PC-3 (cell line): ENCODE measurements around the gene SLC7A6OS. TPM values are rescaled to one million over a fixed set of nuclear protein-coding genes. Genes with fewer than 3 reads are reported as not detected.
A peak's percentile ranks its signal among the peaks of the same experiment; 100 is the strongest.

Experiments used
- ATAC-seq: fragments of 200-7000 bp; cut with Tn5 transposase; 2 replicates; pipeline ENCODE4 v1.9.1; 2020; ENCODE audit warnings: mild to moderate bottlenecking, moderate library complexity
- Bru-seq: library from RNA; stranded (reverse); fragments of 400-500 nt; gene quantifications from one replicate; lab custom pipeline; 2021; lab: Mats Ljungman, UMichigan
- BruChase-seq, 2 experiments: library from RNA; stranded (reverse); fragments of 400-500 nt; gene quantifications; one replicate each; lab custom pipeline; 2021; lab: Mats Ljungman, UMichigan
- BruUV-seq: library from RNA; stranded (reverse); fragments of 400-500 nt; replicated peaks from 2 replicates; lab custom pipeline; 2021; lab: Mats Ljungman, UMichigan
- CTCF ChIA-PET: fragments of 300-600 bp; sonication (Branson Sonifier 250); formaldehyde crosslinking; loops from one replicate; lab custom pipeline; 2022; ENCODE audit warnings: antibody characterized with exemption; lab: Charles Lee
- POLR2A ChIA-PET: fragments of 300-600 bp; sonication (Branson Sonifier 250); formaldehyde crosslinking; loops from one replicate; lab custom pipeline; 2022; ENCODE audit warnings: antibody characterized with exemption; ENCODE audit not compliant: unreplicated experiment; lab: Charles Lee
- DNase-seq: peaks from one replicate; pipeline ENCODE4 v3.0.0-alpha.2; 2015
- H2AFZ ChIP-seq: fragments of 300-600 bp; sonication (generic); 2 replicates; pipeline ENCODE4 v1.6.0; 2016; ENCODE audit warnings: antibody characterized with exemption, low read length
- H3F3A ChIP-seq: fragments of 300-600 bp; sonication (generic); one replicate; pipeline ENCODE4 v1.6.0; 2017; ENCODE audit warnings: antibody characterized with exemption, low read length, control low read depth, mild to moderate bottlenecking; ENCODE audit not compliant: unreplicated experiment
- H3K27ac ChIP-seq: fragments of 300-600 bp; sonication (generic); 2 replicates; pipeline ENCODE4 v1.5.1; 2016; ENCODE audit warnings: mild to moderate bottlenecking, low read length
- H3K27me3 ChIP-seq: fragments of 300-600 bp; sonication (generic); 2 replicates; pipeline ENCODE4 v1.6.1; 2016; ENCODE audit warnings: low read length, mixed read lengths
- H3K36me3 ChIP-seq: fragments of 300-600 bp; sonication (generic); 2 replicates; pipeline ENCODE4 v1.6.1; 2016; ENCODE audit warnings: low read depth, mixed run types, low read length, mixed read lengths
- H3K4me1 ChIP-seq: fragments of 300-600 bp; sonication (generic); 2 replicates; pipeline ENCODE4 v1.5.1; 2016; ENCODE audit warnings: low read length; ENCODE audit not compliant: insufficient read depth
- H3K4me2 ChIP-seq: fragments of 300-600 bp; sonication (generic); 2 replicates; pipeline ENCODE4 v1.6.0; 2016; ENCODE audit warnings: low read length
- H3K4me3 ChIP-seq: fragments of 300-600 bp; sonication (generic); 2 replicates; pipeline ENCODE4 v1.5.1; 2016; ENCODE audit warnings: mild to moderate bottlenecking, low read length, mixed read lengths
- H3K79me2 ChIP-seq: fragments of 300-600 bp; sonication (generic); 2 replicates; pipeline ENCODE4 v1.6.1; 2017; ENCODE audit warnings: low read length, mixed read lengths
- H3K9ac ChIP-seq: fragments of 300-600 bp; sonication (generic); 2 replicates; pipeline ENCODE4 v1.6.0; 2016; ENCODE audit warnings: mild to moderate bottlenecking, low read length
- H3K9me2 ChIP-seq: fragments of 300-600 bp; sonication (generic); replicated peaks from 2 replicates; pipeline ENCODE4 v1.6.1; 2016; ENCODE audit warnings: mixed run types, low read length, mixed read lengths
- H3K9me3 ChIP-seq: fragments of 300-600 bp; sonication (generic); 2 replicates; pipeline ENCODE4 v1.6.1; 2016; ENCODE audit warnings: low read length, mixed read lengths
- H4K20me1 ChIP-seq: fragments of 300-600 bp; sonication (generic); 2 replicates; pipeline ENCODE4 v1.6.1; 2016; ENCODE audit warnings: low read length, mixed read lengths
- CTCF ChIP-seq: fragments of 300-600 bp; sonication (generic); conservative IDR thresholded peaks from 2 replicates; pipeline ENCODE4 v1.5.1; 2017; ENCODE audit warnings: antibody characterized with exemption, low read depth, mild to moderate bottlenecking, low read length
- EZH2 ChIP-seq: fragments of 300-600 bp; sonication (generic); IDR thresholded peaks from one replicate; pipeline ENCODE4 v1.6.1; 2017; ENCODE audit warnings: antibody characterized with exemption, mild to moderate bottlenecking, low read length; ENCODE audit not compliant: unreplicated experiment
- EZH2phosphoT487 ChIP-seq: fragments of 300-600 bp; sonication (generic); IDR thresholded peaks from 2 replicates; pipeline ENCODE4 v1.6.1; 2018; ENCODE audit warnings: mild to moderate bottlenecking, antibody characterized with exemption, low read length, borderline replicate concordance
- intact Hi-C: fragments of 100-400 bp; cut with micrococcal nuclease; formaldehyde crosslinking; loops from 2 replicates; pipeline ENCODE4 v1.9.0; 2023
- long read RNA-seq: library from polyadenylated mRNA; unstranded; transcript quantifications from one replicate; pipeline ENCODE4 v2.0.0, GENCODE V29; 2021; ENCODE audit not compliant: unreplicated experiment
- total RNA-seq: library from RNA; depleted of rRNA; stranded (reverse); fragments of >200 nt; gene quantifications from 2 replicates; pipeline ENCODE4 v1.2.3, GENCODE V29; 2014; rRNA removed

SLC7A6OS gene
- total RNA-seq (12.6 TPM in 2 replicates), Bru-seq, nascent RNA (percentile 71 among the genes with signal in this experiment), BruChase-seq, experiment 1, labeled RNA remaining after a 6-hour chase (percentile 75 among the genes with signal in this experiment), BruChase-seq, experiment 2, labeled RNA remaining after a 2-hour chase (percentile 79 among the genes with signal in this experiment)
- long read RNA-seq, full-length matches to known transcripts: 14 of 41 reads
- long read RNA-seq, partial matches to known transcripts: 3 of 41 reads
- long read RNA-seq, other reads (novel, unspliced or antisense): 24 of 41 reads

GRCh38 chr16:68310774-68311511 is at the start of gene SLC7A6OS, which contains the start of gene PRMT7:
Gene SLC7A6OS, minus strand, starts transcription at chr16:68310946. Its CDS starts 20 bp downstream, at chr16:68310926.
Gene PRMT7, plus strand, starts transcription at chr16:68311019. Its CDS starts 4,961 bp downstream, at chr16:68315980.
- Histone ChIP-seq H3K9ac (peak within 1 kb of the TSS; percentile 89), H3K9me3 (no peaks in the 10 kb centered on the region), H4K20me1 (no peaks in the 10 kb centered on the region), H3K4me3 (peak within 1 kb of the TSS; percentile 98), H3K27me3 (no peaks in the 10 kb centered on the region), H2AFZ (peak within 1 kb of the TSS; percentile 85), H3K9me2 (no peaks in the 10 kb centered on the region), H3K36me3 (no peaks in the 10 kb centered on the region; the same call in 1 of the 2 replicates), H3K4me2 (peak within 1 kb of the TSS; percentile 95), H3F3A (no peaks in the 10 kb centered on the region), H3K4me1 (peaks cover 6% of the 10 kb centered on the region; the same call in 1 of the 2 replicates), H3K27ac (peak within 1 kb of the TSS; percentile 48), H3K79me2 (peaks cover 51% of the 10 kb centered on the region)
- ATAC-seq (peak; percentile 99), DNase-seq (peak; percentile 81)
- BruUV-seq: TSS peak; percentile 49
- CTCF ChIA-PET: interaction anchor here (0.5 to 1.2 kb wide), 4 partner anchors 10 to 49 kb away, joined by 3 to 14 read pairs (median 9); partner anchors contain the start of gene SLC7A6
- TF ChIP-seq EZH2 (no peak), EZH2phosphoT487 (no peak), CTCF (no peak)
- POLR2A ChIA-PET: interaction anchor here (0.6 to 1.0 kb wide), 4 partner anchors 23 to 449 kb away, joined by 3 to 10 read pairs (median 6); partner anchors contain the start of gene SLC7A6
- intact Hi-C loops: loop anchor here (5.0 kb wide), 1 partner anchor 64 kb away; the partner anchor contains the start of gene PLA2G15

GRCh38 chr16:68359398-68360191 is 48.8 kb upstream of the SLC7A6OS start:
- no peak overlapping the region for H3K4me2 ChIP-seq
- no peaks in the 10 kb centered on the region for H3K36me3 ChIP-seq
- no peak overlapping the region for H3K4me3 ChIP-seq
- POLR2A ChIA-PET: no interaction called here
- no peak for ATAC-seq
- intact Hi-C loops: no loop called here
- no peaks in the 10 kb centered on the region for H3K27me3 ChIP-seq
- no peak overlapping the region for H2AFZ ChIP-seq
- H3F3A ChIP-seq: no peaks in the 10 kb centered on the region
- no TSS peak for BruUV-seq
- H3K4me1 ChIP-seq: no peaks in the 10 kb centered on the region
- no peak for DNase-seq
- H4K20me1 ChIP-seq: no peaks in the 10 kb centered on the region
- no peaks in the 10 kb centered on the region for H3K9me3 ChIP-seq
- H3K79me2 ChIP-seq: no peaks in the 10 kb centered on the region
- no peak for TF ChIP-seq EZH2phosphoT487
- no peak for TF ChIP-seq CTCF
- TF ChIP-seq EZH2: no peak
- H3K9ac ChIP-seq: no peak overlapping the region
- no peak overlapping the region for H3K27ac ChIP-seq
- H3K9me2 ChIP-seq: no peaks in the 10 kb centered on the region
- CTCF ChIA-PET: no interaction called here
